Liver (tissue), 3 donors: Measurements from ENCODE around the gene GLT8D2.

Experiments
- NR2F2 ChIP-seq: IDR thresholded peaks from 2 replicates; pipeline ENCODE4 v1.6.1; 2016; ENCODE audit warnings: antibody characterized with exemption
- REST ChIP-seq: IDR thresholded peaks from 2 replicates; pipeline ENCODE4 v1.6.1; 2016; ENCODE audit warnings: antibody characterized with exemption, mild to moderate bottlenecking
- YY1 ChIP-seq: IDR thresholded peaks from 2 replicates; pipeline ENCODE4 v1.6.1; 2016; ENCODE audit warnings: antibody characterized with exemption, mild to moderate bottlenecking
- TF ChIP-seq, protein P1 (sequence below): fragments of 150-350 bp; IDR thresholded peaks from 2 replicates; pipeline ENCODE4 v1.5.1; 2017; ENCODE audit warnings: improper control_type of control experiment, low read depth, low read length; ENCODE audit not compliant: missing input control
- donor health status: healthy.
- donor health status: healthy.

DNA sequence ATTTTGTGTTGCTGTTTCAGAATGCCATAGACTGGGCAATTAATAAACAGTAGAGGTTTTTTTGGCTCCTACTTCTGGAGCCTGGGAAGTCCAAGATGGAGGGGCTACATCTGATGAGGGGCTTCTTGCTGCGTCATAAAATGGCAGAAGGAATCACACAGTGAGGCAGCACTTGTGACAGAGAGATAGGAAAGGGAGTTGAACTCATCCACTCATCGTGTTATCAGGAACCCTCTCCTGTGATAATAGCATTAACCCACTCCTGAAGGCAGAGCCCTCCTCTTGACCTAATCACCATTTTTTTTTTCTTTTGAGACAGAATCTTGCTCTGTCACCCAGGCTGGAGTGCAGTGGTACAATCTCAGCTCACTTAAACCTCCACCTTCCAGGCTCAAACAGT, 74.6 kb downstream of the GLT8D2 start:
- TF ChIP-seq, protein P1, sequence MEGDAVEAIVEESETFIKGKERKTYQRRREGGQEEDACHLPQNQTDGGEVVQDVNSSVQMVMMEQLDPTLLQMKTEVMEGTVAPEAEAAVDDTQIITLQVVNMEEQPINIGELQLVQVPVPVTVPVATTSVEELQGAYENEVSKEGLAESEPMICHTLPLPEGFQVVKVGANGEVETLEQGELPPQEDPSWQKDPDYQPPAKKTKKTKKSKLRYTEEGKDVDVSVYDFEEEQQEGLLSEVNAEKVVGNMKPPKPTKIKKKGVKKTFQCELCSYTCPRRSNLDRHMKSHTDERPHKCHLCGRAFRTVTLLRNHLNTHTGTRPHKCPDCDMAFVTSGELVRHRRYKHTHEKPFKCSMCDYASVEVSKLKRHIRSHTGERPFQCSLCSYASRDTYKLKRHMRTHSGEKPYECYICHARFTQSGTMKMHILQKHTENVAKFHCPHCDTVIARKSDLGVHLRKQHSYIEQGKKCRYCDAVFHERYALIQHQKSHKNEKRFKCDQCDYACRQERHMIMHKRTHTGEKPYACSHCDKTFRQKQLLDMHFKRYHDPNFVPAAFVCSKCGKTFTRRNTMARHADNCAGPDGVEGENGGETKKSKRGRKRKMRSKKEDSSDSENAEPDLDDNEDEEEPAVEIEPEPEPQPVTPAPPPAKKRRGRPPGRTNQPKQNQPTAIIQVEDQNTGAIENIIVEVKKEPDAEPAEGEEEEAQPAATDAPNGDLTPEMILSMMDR: no peak
- TF ChIP-seq NR2F2 (no peak), YY1 (no peak), REST (no peak)
